RCC 7860 (cell line): ENCODE measurements around the gene TFAP2A.

Experiments used
- DNase-seq: peaks from one replicate; pipeline ENCODE4 v3.0.0-alpha.2; 2015; ENCODE audit warnings: low spot score
- FAIRE-seq: peaks from 2 replicates; lab custom pipeline; 2012; peaks lifted over from hg19 to GRCh38; lab: Jason Lieb, UNC

TFAP2A gene

GRCh38 chr6:10401004-10401536 lies 13.8 kb downstream of the TFAP2A start:
- FAIRE-seq, result no peak

GRCh38 chr6:10400330-10400729 lies 14.5 kb downstream of the TFAP2A start:
- no peak for FAIRE-seq
- no peak for DNase-seq

More at GRCh38 chr6:10401004-10401536, 13.8 kb downstream of the TFAP2A start:
- no peak for DNase-seq

- DNase-seq, result no peak
- FAIRE-seq, result no peak
Observed at GRCh38 chr6:10399451-10399850, 15.4 kb downstream of the TFAP2A start.

- DNase-seq, result no peak
- no peak for FAIRE-seq
Observed at GRCh38 chr6:10398446-10399218, 16.2 kb downstream of the TFAP2A start.

- DNase-seq, result no peak
- FAIRE-seq, result no peak
Observed at GRCh38 chr6:10397756-10398445, 17.0 kb downstream of the TFAP2A start.

GRCh38 chr6:10396785-10397184 lies 18.1 kb downstream of the TFAP2A start:
- DNase-seq (no peak), FAIRE-seq (no peak)

GRCh38 chr6:10395704-10396546 lies 18.9 kb downstream of the TFAP2A start:
- no peak for FAIRE-seq

GRCh38 chr6:10395171-10395703 lies 19.6 kb downstream of the TFAP2A start:
- no peak for FAIRE-seq

More at GRCh38 chr6:10395704-10396546, 18.9 kb downstream of the TFAP2A start:
- no peak for DNase-seq

GRCh38 chr6:10393544-10394225 lies 21.2 kb downstream of the TFAP2A start:
- no peak for DNase-seq
- no peak for FAIRE-seq

More at GRCh38 chr6:10395171-10395703, 19.6 kb downstream of the TFAP2A start:
- DNase-seq, result no peak

GRCh38 chr6:10391799-10392198 lies 23.1 kb downstream of the TFAP2A start:
- FAIRE-seq (no peak), DNase-seq (no peak)

GRCh38 chr6:10391299-10391630 lies 23.6 kb downstream of the TFAP2A start:
- no peak for DNase-seq
- FAIRE-seq, result no peak

GRCh38 chr6:10390495-10391298 lies 24.2 kb downstream of the TFAP2A start:
- DNase-seq (no peak), FAIRE-seq (no peak)

GRCh38 chr6:10389739-10390494 lies 25.0 kb downstream of the TFAP2A start:
- FAIRE-seq (no peak), DNase-seq (no peak)

GRCh38 chr6:10386756-10387654 lies 27.9 kb downstream of the TFAP2A start:
- DNase-seq (no peak), FAIRE-seq (no peak)

GRCh38 chr6:10386220-10386619 lies 28.7 kb downstream of the TFAP2A start:
- no peak for FAIRE-seq
- no peak for DNase-seq

GRCh38 chr6:10385524-10386132 lies 29.2 kb downstream of the TFAP2A start:
- FAIRE-seq (no peak), DNase-seq (no peak)
